HepG2 (cell line): ENCODE data around the gene ATP2B3.

Experiments
- CBX1 ChIP-seq: IDR thresholded peaks from one replicate; pipeline ENCODE4 v1.6.1; 2016; ENCODE audit warnings: antibody characterized with exemption, low read depth
- NFYB ChIP-seq: sonication (generic); formaldehyde crosslinking; IDR thresholded peaks from 2 replicates; pipeline ENCODE4 v1.4.0; 2020; ENCODE audit warnings: missing genetic modification reagents
- TF ChIP-seq, protein P1 (sequence below): IDR thresholded peaks from 2 replicates; pipeline ENCODE4 v1.6.1; 2012; ENCODE audit warnings: inconsistent platforms

DNA sequence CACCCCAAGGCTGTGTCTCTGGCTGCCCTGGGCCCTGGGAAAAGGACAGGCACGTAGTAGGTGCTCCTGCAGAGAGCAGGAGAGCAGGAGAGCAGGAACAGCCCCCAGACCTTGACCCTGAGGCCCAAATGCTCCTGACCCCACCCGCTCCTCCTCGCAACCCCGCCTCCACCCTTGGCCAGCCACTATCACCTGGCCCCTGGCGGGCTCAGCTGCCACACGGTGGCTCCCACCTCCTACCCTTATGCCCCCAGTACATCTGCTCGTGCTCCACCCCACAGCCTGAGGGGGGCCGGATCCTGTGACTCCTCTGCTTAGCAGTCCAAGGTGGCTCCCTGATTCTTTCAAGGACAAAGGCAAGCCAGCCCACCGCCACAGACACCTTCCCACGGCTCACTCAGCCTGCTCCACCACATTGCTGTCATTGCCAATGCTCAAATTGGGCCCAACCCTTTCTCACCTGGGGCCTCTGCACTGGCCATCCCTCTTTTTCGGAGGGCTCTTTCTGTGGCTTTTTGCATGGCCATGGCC lies 41.6 kb upstream of the ATP2B3 start:
- TF ChIP-seq, protein P1, sequence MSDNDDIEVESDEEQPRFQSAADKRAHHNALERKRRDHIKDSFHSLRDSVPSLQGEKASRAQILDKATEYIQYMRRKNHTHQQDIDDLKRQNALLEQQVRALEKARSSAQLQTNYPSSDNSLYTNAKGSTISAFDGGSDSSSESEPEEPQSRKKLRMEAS: no peak
- TF ChIP-seq NFYB (CRISPR knock-in tag) (no peak), CBX1 (no peak)
